Retinal pigment epithelial cell (primary cell): Measurements from ENCODE around the gene TSNAX.

Experiments
- DNase-seq: peaks from one replicate; pipeline ENCODE4 v3.0.0-alpha.2; 2010; ENCODE audit warnings: low read depth
- H3K4me3 ChIP-seq: 2 replicates; pipeline ENCODE4 v1.5.1; 2011; ENCODE audit warnings: mild to moderate bottlenecking, low read length, control low read depth, moderate library complexity
- CTCF ChIP-seq: conservative IDR thresholded peaks from 2 replicates; pipeline ENCODE4 v1.5.1; 2011; ENCODE audit warnings: low read depth, low read length, control low read depth, inconsistent platforms

The TSNAX gene

GRCh38 chr1:231549733-231550447 lies 21.4 kb downstream of the TSNAX start:
- TF ChIP-seq CTCF = no peak
- DNase-seq = no peak
- no peak overlapping the region for H3K4me3 ChIP-seq

GRCh38 chr1:231550448-231550781 lies 21.9 kb downstream of the TSNAX start:
- DNase-seq = no peak

GRCh38 chr1:231553320-231553719 lies 24.9 kb downstream of the TSNAX start:
- H3K4me3 ChIP-seq = no peak overlapping the region
- no peak for DNase-seq
- no peak for TF ChIP-seq CTCF

More at GRCh38 chr1:231550448-231550781, 21.9 kb downstream of the TSNAX start:
- H3K4me3 ChIP-seq = no peak overlapping the region
- peak; percentile 67 for TF ChIP-seq CTCF

GRCh38 chr1:231554969-231555368 lies 26.5 kb downstream of the TSNAX start:
- no peak overlapping the region for H3K4me3 ChIP-seq
- no peak for TF ChIP-seq CTCF
- DNase-seq = no peak

GRCh38 chr1:231557411-231557810 lies 28.9 kb downstream of the TSNAX start:
- no peak for TF ChIP-seq CTCF
- DNase-seq = no peak
- H3K4me3 ChIP-seq = no peak overlapping the region

GRCh38 chr1:231557898-231558707 lies 29.6 kb downstream of the TSNAX start:
- no peak for DNase-seq
- H3K4me3 ChIP-seq = no peak overlapping the region
- no peak for TF ChIP-seq CTCF
